NCI-H2029 treated with DMSO at 0.1 percent for 48 hours (cell line): Measurements from ENCODE around the gene BCL7B.
"Not testable (repeated sequence)": the region's sequence is repeated elsewhere in the genome, so short reads cannot be mapped to it uniquely, and the experiment has no call there.

ENCODE experiments used
- DNase-seq: peaks from one replicate; lab custom pipeline; 2025; lab: John Stamatoyannopoulos, UW

BCL7B gene

GRCh38 chr7:73557397-73558257 is at the start of gene BCL7B:
Gene BCL7B (minus strand): TSS chr7:73557690. CDS start chr7:73557578, 112 bp downstream.
- peak; percentile 24 for DNase-seq

- DNase-seq, result no peak
These were observed 48.2 kb upstream of the BCL7B start for GRCh38 chr7:73605601-73606220.

- no peak for DNase-seq
These were observed 45.5 kb upstream of the BCL7B start for GRCh38 chr7:73602721-73603651.

- no peak for DNase-seq
These were observed 42.4 kb upstream of the BCL7B start for GRCh38 chr7:73599916-73600315.

GRCh38 chr7:73599151-73599882 is 41.8 kb upstream of the BCL7B start:
- no peak for DNase-seq

- no peak for DNase-seq
These were observed 40.7 kb upstream of the BCL7B start for GRCh38 chr7:73597978-73598782.

GRCh38 chr7:73596191-73597065 is 38.9 kb upstream of the BCL7B start:
- DNase-seq, result no peak

- no peak for DNase-seq
These were observed 37.9 kb upstream of the BCL7B start for GRCh38 chr7:73595358-73595757.

GRCh38 chr7:73593207-73594045 is 35.9 kb upstream of the BCL7B start:
- no peak for DNase-seq

- DNase-seq, result no peak
These were observed 29.4 kb upstream of the BCL7B start for GRCh38 chr7:73586911-73587310.

GRCh38 chr7:73585196-73585595 is 27.7 kb upstream of the BCL7B start:
- DNase-seq, result no peak

- DNase-seq, result no peak
These were observed 25.2 kb upstream of the BCL7B start for GRCh38 chr7:73582664-73583202.

- not testable (repeated sequence) for DNase-seq
These were observed 23.5 kb upstream of the BCL7B start for GRCh38 chr7:73581006-73581405.

GRCh38 chr7:73578342-73579128 is 21.0 kb upstream of the BCL7B start, which contains the start of gene TBL2:
Gene TBL2 (minus strand): TSS chr7:73578579. CDS start chr7:73578549, 30 bp downstream.
- DNase-seq, result peak; percentile 94

GRCh38 chr7:73577627-73578341 is 20.3 kb upstream of the BCL7B start:
- no peak for DNase-seq

GRCh38 chr7:73573791-73574190 is 16.3 kb upstream of the BCL7B start:
- no peak for DNase-seq

GRCh38 chr7:73573276-73573675 is 15.8 kb upstream of the BCL7B start:
- no peak for DNase-seq
